Kidney (tissue), 14 donors: ENCODE results near the gene GRIA4. TPM values are rescaled to one million over a fixed set of nuclear protein-coding genes. Genes with fewer than 3 reads are reported as not detected.

Source experiments
- DNase-seq, 5 donors: peaks; one replicate each; pipeline ENCODE4 v3.0.0-alpha.2; 2013 to 2020
- FAIRE-seq: peaks from 2 replicates; lab custom pipeline; 2012; peaks lifted over from hg19 to GRCh38; lab: Jason Lieb, UNC
- H3K27ac ChIP-seq, 2 donors: one replicate each; pipeline ENCODE4 v1.7.0; 2013; ENCODE audit warnings: low read depth in 2 of 2, low read length in 2 of 2, inconsistent platforms in 1 of 2
- H3K27me3 ChIP-seq: one replicate; pipeline ENCODE4 v1.7.1; 2013; ENCODE audit warnings: low read length, inconsistent platforms; ENCODE audit not compliant: control insufficient read depth, insufficient read depth
- H3K36me3 ChIP-seq, 3 donors: one replicate each; pipeline versions ENCODE4 v1.7.0 to v1.7.1; 2013; ENCODE audit warnings: low read length in 3 of 3, control low read depth in 1 of 3, inconsistent platforms in 1 of 3; ENCODE audit not compliant: insufficient read depth in 3 of 3, control insufficient read depth in 2 of 3
- H3K4me1 ChIP-seq, 3 donors: one replicate each; pipeline versions ENCODE4 v1.7.0 to v1.7.1; 2013; ENCODE audit warnings: low read length in 3 of 3, inconsistent platforms in 1 of 3, low read depth in 1 of 3; ENCODE audit not compliant: control insufficient read depth in 2 of 3, insufficient read depth in 2 of 3
- H3K4me3 ChIP-seq, 3 donors: one replicate each; pipeline versions ENCODE4 v1.7.0 to v1.8.1; 2013; ENCODE audit warnings: low read length in 3 of 3, control low read depth in 1 of 3, inconsistent platforms in 1 of 3
- H3K9ac ChIP-seq, 3 donors: one replicate each; pipeline versions ENCODE4 v1.7.0 to v1.7.1; 2013; ENCODE audit warnings: low read length in 3 of 3, control low read depth in 1 of 3, inconsistent platforms in 1 of 3
- H3K9me3 ChIP-seq, 3 donors: one replicate each; pipeline versions ENCODE4 v1.7.0 to v1.7.1; 2013; ENCODE audit warnings: low read length in 3 of 3, control low read depth in 1 of 3, inconsistent platforms in 1 of 3; ENCODE audit not compliant: control insufficient read depth in 2 of 3, insufficient read depth in 1 of 3
- intact Hi-C: fragments of 100-400 bp; cut with DNase I; formaldehyde crosslinking; loops from one replicate; pipeline ENCODE4 v1.11.1; 2022
- polyA plus RNA-seq: library from polyadenylated mRNA; stranded (reverse); fragments of 350-450 nt; fragmentation: Illumina TruSeq; extraction: RNeasy Lipid Tissue Mini Kit (QIAGEN cat#74804); gene quantifications from one replicate; pipeline ENCODE4 v1.2.3, GENCODE V29; 2014; ENCODE audit warnings: low read depth, low replicate concordance; ENCODE audit not compliant: insufficient read depth
- total RNA-seq: library from RNA; stranded (reverse); fragmentation: NEBNext Ultra II Directional; extraction: Animal tissue kit (Norgen Biotek cat#: 25700); gene quantifications from one replicate; pipeline ENCODE4 v1.2.1, GENCODE V29; 2021
- TF ChIP-seq, protein P1 (sequence below): IDR thresholded peaks from 3 replicates; pipeline ENCODE4 v1.5.1; 2012; ENCODE audit warnings: mild to moderate bottlenecking, moderate library complexity, borderline replicate concordance; ENCODE audit not compliant: insufficient read depth; ENCODE audit errors: extremely low read depth
- donor health status: control.
- donor health status: control.
- donor health status: control.
- donor health status: control.
- donor health status: control.
- donor health status: DM: yes; HTN: yes; CAD: no.
- donor health status: Normal renal cell carcinoma (clear cell type).

The GRIA4 gene
- total and polyA plus RNA-seq, 2 donors from 2014 or later: 0.45 TPM; not detected in 1

GRCh38 chr11:105689631-105690030, 79.8 kb downstream of the GRIA4 start:
- no peaks in the 10 kb centered on the region for H3K27me3 ChIP-seq
- no peak for FAIRE-seq
- H3K36me3 ChIP-seq: no peaks in the 10 kb centered on the region
- H3K9me3 ChIP-seq: no peaks in the 10 kb centered on the region
- peak in 4 of 5 donors; percentile 36 to 72 (median 60) for DNase-seq
- no peak overlapping the region for H3K27ac ChIP-seq
- no peak overlapping the region for H3K4me3 ChIP-seq
- intact Hi-C loops: no loop called here
- no peak overlapping the region for H3K9ac ChIP-seq
- TF ChIP-seq, protein P1, sequence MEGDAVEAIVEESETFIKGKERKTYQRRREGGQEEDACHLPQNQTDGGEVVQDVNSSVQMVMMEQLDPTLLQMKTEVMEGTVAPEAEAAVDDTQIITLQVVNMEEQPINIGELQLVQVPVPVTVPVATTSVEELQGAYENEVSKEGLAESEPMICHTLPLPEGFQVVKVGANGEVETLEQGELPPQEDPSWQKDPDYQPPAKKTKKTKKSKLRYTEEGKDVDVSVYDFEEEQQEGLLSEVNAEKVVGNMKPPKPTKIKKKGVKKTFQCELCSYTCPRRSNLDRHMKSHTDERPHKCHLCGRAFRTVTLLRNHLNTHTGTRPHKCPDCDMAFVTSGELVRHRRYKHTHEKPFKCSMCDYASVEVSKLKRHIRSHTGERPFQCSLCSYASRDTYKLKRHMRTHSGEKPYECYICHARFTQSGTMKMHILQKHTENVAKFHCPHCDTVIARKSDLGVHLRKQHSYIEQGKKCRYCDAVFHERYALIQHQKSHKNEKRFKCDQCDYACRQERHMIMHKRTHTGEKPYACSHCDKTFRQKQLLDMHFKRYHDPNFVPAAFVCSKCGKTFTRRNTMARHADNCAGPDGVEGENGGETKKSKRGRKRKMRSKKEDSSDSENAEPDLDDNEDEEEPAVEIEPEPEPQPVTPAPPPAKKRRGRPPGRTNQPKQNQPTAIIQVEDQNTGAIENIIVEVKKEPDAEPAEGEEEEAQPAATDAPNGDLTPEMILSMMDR: no peak
- no peaks in the 10 kb centered on the region for H3K4me1 ChIP-seq

DNA sequence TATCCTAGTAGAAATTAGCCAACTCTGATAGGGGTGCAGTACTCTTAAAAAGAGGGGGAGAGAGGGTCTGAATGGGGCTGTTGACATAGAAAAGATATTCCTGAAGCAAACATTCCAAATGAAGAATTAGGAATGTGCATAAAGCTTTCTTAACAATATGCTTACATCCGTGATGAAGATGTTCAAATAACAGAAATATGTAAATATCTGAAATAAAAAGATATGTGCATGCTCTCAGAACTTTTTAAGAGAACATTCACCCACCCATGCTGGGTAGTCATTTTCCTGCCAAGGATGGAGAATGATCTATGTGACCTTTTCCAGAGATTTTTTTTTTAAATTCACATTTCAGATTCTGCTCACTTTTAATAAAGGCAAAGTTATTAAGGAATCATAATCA, 80.6 kb downstream of the GRIA4 start:
- TF ChIP-seq, protein P1: no peak
- DNase-seq: no peak
- no peak overlapping the region for H3K4me3 ChIP-seq
- H3K9me3 ChIP-seq: no peaks in the 10 kb centered on the region
- H3K4me1 ChIP-seq: no peaks in the 10 kb centered on the region
- H3K27ac ChIP-seq: no peak overlapping the region
- no peak for FAIRE-seq
- no peaks in the 10 kb centered on the region for H3K27me3 ChIP-seq
- no peak overlapping the region for H3K9ac ChIP-seq
- H3K36me3 ChIP-seq: no peaks in the 10 kb centered on the region
- intact Hi-C loops: no loop called here

DNA sequence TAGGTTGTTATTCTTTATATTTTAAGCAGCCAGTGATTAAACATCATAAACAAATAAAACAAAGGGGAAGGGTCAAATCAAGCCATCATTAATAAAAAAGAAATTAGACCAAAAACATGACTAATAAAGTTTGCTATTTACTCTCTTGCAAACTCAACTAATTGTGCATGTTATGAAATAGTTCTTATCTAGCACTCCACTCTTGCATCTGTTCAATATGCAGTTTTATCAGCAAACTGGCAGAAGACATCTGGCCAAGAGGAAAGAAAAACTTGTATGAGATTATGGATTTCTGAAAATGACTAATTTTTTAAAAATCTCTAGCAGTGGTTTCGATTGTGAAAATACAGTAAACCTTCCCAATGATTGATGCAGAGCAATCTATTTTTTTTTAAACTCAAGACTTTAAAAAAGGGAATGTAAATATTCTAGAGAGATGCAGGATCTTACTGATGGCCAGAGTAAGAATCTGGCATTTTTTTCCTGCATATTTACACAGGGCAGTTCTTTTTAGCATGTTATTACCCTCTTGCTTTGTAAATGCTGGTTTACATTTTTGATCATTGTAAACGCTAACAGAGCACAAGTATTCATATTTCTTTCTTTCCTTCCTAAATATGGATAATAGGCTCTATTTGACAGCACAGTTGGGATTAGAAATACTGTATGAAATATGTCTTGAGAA, 83.3 kb downstream of the GRIA4 start:
- FAIRE-seq: no peak
- no peak for DNase-seq
- Histone ChIP-seq H3K27me3 (no peaks in the 10 kb centered on the region), H3K27ac (no peak overlapping the region), H3K9me3 (no peaks in the 10 kb centered on the region), H3K36me3 (no peaks in the 10 kb centered on the region), H3K4me3 (no peak overlapping the region), H3K4me1 (no peaks in the 10 kb centered on the region), H3K9ac (no peak overlapping the region)
- intact Hi-C loops: no loop called here
- TF ChIP-seq, protein P1: no peak
